ENCODE data around the gene PAN3.
A peak's percentile ranks its signal among the peaks of the same experiment; 100 is the strongest.
"Not testable (repeated sequence)": the region's sequence is repeated elsewhere in the genome, so short reads cannot be mapped to it uniquely, and the experiment has no call there.

PAN3 gene

DNA sequence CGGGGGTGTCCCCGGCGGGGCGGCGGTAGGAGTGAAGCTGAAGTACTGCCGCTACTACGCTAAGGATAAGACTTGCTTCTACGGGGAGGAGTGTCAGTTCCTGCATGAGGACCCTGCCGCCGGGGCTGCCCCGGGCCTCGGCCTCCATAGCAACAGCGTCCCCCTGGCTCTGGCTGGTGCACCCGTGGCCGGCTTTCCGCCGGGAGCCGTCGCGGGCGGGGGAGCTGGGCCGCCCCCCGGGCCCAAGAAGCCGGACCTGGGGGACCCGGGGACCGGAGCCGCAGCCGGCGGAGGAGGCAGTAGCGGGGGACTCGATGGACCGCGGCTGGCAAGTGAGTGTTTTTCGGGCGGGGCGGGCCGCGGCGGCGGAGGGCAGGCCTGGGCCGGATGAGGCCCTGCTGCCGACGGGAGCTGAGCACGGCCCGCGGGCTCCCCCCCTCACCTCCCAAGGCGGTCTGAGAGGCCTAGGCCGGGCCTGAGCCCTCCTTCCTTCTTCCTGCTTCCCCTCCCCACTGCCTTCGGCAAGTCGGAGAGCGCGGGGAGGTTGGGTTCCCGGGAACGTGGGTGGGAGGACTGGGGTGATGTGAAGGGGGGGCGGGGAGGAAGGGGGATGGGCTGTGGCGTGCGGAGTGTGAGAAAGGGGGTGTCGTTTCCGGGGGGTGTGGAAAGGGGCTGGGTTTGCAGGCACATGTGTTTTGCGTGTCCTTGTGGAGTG is 568 bp downstream of the PAN3 start:
- DNase-seq = peak; percentile 40

- DNase-seq = no peak
Observed at GRCh38 chr13:28140433-28141125, 2.2 kb downstream of the PAN3 start.

DNA sequence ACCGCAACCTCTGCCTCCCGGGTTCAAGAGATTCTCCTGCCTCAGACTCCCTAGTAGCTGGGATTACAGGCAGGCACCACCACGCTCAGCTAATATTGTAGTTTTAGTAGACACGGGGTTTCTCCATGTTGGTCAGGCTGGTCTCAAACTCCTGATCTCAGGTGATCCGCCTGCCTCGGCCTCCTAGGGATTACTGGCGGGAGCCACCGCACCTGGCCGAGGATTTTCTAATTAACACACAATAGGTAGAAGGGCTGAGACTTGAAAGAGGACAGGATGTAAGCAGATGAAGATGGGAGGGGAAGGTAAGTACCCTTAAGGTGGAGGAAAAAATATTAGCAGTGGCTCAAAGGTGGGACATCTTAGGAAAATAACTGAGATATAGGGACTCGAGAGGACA is 3.2 kb downstream of the PAN3 start:
- DNase-seq = not testable (repeated sequence)

DNA sequence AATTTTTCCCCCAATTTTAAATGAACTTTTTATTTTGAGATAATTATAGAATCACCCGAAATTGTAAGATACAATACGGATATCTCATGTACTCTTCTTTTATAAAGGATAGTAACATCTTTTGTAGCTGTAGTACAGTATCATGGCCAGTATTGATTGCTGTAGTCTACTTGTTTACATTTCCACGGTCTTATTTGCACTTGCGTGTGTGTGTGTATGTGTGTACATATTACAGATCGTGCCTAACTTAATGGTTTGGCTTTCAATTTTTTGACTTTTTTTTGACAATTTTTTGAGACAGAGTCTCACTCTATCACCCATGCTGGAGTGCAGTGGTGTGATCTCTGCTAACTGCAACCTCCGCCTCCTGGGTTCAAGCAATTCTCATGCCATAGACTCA is 6.7 kb downstream of the PAN3 start:
- no peak for DNase-seq

DNA sequence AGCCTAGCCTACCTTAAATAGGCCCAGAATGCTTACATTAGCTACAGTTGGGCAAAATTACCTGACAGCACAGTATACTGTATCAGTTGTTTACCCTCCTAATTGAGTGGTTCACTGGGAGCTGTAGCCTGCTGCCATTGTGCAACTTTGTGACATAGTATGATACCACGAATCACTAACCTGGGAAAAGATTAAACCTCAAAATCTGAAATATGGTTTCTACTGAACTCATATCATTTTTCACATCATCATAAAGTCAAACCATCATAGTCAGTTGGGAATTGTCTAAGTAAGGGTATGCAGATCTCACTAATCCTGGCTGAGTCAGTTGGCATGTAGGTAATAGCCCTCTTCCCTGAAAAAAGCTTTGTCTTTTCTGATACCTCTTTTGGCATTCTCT is 9.2 kb downstream of the PAN3 start:
- no peak for DNase-seq

GRCh38 chr13:28159057-28159456 is 20.7 kb downstream of the PAN3 start:
- DNase-seq = no peak

DNA sequence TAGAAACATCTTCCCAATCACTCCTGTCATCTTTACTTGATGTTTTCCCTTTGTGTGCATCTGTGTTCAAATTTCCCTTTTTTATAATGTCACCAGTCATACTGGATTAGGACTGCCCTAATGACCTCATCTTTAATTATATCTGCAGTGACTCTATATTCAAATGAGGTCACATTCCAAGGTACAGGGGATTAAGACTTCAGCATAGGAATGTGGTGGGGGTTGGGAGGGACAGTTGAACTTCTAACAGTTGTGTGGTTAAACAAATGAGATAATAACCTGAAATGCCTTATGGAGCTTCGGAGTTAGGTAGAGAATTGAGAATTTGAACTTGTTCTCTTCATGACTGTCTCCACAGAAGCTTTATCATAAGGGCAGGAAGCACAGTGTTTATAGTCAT is 23.0 kb downstream of the PAN3 start:
- peak; percentile 8 for DNase-seq

GRCh38 chr13:28163587-28163986 is 25.2 kb downstream of the PAN3 start:
- no peak for DNase-seq

GRCh38 chr13:28166257-28166656 is 27.9 kb downstream of the PAN3 start:
- no peak for DNase-seq

GRCh38 chr13:28171266-28171665 is 32.9 kb downstream of the PAN3 start:
- no peak for DNase-seq

GRCh38 chr13:28172947-28173346 is 34.6 kb downstream of the PAN3 start:
- no peak for DNase-seq

DNA sequence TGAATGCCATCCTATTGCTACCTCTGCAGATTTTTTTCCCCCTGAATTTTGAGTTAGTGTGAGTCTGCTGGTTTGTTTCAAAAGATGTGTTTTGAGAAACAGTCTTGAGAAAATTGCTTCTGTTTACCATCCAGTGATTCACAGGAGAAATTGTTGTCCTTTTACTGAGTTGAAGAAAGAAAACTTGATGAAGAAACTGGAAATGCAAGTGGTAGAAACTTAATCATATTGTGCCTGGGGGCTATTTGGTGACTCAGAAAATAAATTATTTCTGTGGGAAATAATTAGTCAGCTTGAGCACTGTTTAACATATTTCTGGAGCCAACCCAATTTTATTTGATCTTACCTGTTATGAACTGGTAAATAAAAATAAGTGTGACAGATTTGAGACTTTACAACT is 35.4 kb downstream of the PAN3 start:
- no peak for DNase-seq

DNA sequence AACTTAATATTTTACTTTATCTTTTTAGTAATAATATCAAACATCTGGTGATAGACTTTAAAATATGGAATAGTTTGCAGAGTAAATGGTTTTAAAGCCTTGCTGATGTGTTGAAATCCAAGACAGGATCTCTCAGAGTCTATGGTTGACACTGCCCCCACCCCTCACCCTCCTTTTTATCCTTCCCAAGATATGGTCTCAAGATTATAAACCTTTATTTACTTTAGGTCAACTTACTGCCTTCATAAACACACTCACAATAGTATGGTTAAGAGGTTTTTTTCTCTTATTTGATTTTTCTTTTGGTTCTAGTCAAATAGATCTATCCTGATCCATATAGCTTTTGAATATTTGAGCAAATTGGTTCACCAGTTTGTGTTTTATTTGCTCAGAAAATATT is 39.0 kb downstream of the PAN3 start:
- no peak for DNase-seq

DNA sequence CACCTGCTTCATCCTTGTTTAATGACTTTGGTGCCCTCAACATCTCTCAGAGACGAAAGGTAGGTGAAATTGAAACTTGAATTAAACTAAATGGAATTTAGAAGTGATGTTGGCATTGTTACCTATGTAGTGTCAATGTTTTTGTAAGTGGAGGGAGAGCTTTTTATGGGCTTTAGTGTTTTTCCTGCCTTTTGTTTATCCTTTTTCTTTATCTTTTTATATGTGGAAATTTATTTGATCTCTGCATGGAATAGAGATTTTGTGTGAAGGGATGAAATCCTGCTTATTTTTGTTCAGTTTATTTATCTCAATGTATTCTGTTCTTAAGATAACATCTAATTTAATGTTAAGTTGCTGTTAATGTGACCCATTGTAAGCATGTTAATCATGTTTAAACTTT is 39.5 kb downstream of the PAN3 start:
- DNase-seq = no peak

GRCh38 chr13:28179974-28180373 is 41.6 kb downstream of the PAN3 start:
- DNase-seq = no peak

DNA sequence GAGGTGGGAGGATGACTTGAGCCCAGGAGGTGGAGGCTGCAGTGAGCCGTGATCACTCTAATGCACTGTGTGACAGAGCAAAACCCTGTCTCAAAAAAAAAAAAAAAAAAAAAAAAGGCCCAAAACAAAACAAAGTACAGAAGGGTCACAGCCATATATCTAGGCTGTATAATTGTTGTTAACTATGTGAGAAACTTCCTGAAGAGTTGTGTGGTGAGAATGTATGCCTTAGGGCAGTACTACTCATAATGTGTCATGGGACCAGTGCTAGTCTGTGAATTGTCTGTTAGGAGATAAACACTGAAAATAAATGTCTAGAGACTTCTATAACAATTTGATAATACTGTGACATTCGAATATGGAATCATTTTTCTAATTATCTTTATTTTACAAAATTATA is 43.1 kb downstream of the PAN3 start:
- peak; percentile 32 for DNase-seq

- no peak for DNase-seq
Observed at GRCh38 chr13:28185256-28185655, 46.9 kb downstream of the PAN3 start.

DNA sequence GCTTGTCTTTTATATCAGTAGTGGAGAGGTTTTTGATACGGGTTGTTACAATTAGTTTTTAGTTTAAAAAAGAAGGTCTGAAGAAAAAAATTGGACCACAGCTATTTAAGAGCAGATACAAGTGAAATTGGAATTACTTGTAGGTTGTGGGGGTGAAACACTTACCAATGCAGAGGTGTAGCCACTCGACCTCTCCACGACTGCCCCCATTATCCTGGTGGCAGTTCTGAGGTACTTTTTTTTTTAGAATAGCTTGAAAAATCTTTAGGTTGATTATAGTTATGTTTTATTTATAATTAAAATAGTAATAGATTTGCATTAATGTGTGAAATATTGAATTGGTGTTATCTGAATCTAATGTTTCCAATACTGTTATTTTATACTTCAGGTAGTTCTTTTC is 60.7 kb downstream of the PAN3 start:
- no peak for DNase-seq

DNA sequence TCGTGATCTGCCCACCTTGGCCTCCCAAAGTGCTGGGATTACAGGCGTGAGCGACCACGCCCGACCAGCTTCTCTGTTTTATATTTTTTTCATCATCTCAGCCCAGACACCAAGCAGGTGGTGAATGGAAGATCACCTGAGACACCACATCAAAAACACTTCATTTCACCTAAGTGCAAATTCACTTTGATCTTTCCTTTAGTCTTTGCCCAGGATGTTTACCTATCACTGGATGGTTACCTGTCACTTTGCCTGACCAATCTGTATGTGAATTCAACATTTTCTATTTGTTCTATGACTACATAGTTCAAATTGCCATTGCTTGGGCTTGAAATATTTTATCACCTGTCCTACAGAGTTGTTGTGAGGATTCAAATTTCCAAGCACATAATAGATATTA is 65.7 kb downstream of the PAN3 start:
- DNase-seq = no peak

DNA sequence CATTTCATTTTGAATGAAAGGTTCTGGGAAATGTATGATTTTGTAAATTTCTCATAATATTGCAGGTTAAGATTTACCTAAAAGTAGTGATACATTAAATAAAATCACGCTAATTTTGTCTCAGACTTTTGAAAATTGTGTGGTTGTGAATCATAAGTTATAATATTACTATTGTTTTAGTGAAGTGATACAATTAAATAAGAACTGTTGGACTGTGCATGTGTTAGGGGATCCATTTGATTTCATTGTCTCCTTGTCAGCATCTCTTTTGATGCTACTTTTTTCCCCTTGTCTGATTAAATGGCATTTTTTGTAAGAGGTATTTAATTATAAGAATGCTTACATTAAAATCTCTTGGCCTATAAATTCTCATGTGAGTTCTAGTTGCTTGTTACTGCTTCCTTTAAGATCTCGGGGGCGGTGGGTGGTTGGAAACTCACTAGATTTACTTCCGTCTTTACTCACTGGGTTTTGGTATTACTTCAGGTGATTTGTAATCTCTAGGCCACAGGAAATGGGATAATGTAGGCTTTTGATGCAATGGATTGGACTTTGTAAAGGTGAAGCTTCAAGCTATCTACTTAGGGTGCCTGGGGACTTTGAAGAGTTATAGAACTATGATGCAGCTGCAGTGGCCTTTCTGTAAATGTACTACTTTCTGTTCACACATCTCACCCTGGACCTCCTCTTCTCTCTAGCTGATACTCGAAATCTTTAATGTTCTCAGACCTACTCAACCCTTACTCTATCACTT is 66.5 kb downstream of the PAN3 start:
- no peak for DNase-seq

- no peak for DNase-seq
Observed at GRCh38 chr13:28218679-28219078, 80.3 kb downstream of the PAN3 start.

DNA sequence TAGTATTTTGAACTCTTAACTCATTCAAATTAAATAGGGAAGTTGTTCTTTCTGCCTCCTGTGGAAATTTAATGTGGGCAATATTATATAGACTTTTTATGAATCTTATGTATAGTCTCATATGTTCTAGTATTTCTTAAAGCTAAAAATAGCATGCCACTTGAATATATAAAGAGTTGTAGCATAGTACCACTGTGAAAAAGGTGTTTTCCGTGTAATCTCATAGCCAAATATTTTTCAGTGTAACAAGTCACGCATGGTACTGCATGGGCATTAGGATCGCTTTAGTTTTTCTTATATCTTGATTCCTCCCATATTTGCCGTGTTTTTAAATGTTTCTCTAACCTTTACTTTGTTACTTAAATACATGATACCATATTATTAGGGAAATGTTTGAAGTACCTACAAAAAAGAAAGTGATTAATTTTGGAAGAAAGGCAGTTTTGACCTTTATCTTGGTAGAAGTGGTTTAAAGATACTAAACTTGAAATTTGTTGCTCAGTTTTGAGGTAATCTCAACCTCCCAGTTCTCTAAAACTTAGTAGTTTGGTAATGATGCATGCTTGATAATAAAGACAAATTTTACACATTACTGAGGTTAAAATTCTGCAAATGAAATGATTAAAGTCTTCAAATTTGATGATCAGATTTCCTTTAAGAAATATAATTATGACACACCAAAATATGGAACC is 81.2 kb downstream of the PAN3 start:
- DNase-seq = no peak

GRCh38 chr13:28220166-28220565 is 81.8 kb downstream of the PAN3 start:
- DNase-seq = no peak

All from amniotic stem cell (primary cell).